HG02763 (cell line): ENCODE measurements around the gene LYPLAL1.

Experiments
- ATAC-seq: cut with Tn5 transposase; IDR thresholded peaks from one replicate; pipeline ENCODE4 v1.9.1; 2021; ENCODE audit warnings: mild to moderate bottlenecking, moderate library complexity; ENCODE audit not compliant: unreplicated experiment

LYPLAL1 gene

DNA sequence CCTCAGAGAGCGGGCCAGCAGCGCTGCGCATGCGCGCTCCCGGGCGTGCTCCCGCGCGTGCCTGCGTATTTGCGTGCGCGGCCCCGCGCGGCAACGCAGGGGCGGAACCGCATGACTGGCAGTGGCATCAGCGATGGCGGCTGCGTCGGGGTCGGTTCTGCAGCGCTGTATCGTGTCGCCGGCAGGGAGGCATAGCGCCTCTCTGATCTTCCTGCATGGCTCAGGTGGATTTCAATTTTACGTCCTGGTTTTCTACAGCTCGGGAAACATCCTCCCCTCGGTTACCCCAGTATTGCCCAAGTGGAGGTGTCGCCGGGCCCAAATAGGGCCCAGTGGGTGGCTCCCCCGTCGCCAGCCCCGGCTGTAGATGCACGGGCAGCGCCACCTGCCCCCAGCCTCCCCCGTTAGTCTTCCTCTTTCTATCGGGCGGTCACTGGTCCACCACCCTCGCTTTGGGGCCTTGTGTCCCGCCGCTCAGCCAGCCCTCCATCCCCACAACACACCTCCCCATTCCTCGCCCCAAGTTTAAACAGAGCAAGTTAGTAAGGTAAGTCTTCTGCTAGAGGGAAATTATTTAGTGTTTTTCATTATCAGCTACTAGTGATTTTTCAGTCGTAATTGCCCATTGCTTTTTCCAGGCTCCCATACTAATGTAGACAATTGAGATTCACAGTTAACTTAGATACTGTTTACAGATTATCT, at the start of gene LYPLAL1:
LYPLAL1 (plus strand) TSS at position 121 of the 702 bp plus-strand sequence; CDS start at position 134, 13 bp downstream.
- peak; percentile 73 for ATAC-seq

GRCh38 chr1:219124163-219124562, 49.5 kb upstream of the LYPLAL1 start:
- ATAC-seq, result no peak

DNA sequence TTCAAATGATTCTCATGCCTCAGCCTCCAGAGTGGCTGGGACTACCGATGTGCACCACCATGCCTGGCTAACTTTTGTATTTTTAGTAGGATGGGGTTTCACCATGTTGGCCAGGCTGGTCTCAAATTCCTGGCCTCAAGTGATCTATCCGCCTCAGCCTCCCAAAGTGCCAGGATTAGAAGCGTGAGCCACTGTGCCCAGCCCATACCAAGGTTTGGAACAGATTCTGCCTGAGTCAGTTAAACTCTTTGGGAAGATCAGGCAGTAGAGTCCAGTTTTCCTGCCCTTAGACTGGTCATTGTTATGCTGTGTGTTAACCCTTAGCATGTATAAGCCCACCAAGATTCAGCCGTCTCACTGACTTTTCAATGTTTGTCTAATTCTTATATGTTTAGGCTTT, 48.3 kb upstream of the LYPLAL1 start:
- no peak for ATAC-seq

DNA sequence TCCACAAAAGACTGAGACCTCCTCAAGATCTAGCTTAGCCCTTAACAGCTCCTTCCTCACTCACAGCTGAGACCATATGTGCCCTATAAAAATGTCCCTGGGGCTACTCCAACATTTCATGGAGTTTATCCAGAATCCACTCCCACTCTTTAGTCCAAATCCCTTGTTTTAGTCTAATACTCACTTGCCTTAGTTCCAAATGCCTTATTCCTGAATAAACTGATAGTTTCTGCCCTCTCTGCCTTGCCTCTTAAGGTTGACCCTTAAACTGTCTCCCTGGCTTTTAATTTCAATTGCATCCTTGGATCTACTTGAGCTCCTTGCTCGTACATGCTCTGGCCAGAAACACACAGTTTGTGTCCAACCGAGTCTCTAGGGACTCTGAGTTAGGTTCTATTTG, 47.3 kb upstream of the LYPLAL1 start:
- no peak for ATAC-seq

DNA sequence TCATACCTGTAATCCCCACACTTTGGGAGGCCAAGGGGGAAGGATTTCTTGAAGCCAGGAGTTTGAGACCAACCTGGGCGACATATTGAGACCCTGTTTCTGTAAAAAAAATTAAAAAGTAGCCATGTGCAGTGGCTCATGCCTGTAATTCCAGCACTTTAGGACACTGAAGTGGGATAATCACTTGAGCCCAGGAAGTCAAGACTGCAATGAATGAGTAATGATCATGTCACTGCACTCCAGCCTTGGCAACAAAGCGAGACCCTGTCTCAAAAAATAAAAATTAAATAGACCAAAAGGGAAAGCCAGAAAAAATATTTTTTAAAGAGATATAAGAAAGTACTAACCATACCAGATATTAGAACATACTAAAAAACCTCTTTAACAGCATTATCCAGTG, 44.7 kb upstream of the LYPLAL1 start:
- ATAC-seq, result no peak

- ATAC-seq, result no peak
Observed at GRCh38 chr1:219130366-219130935, 43.2 kb upstream of the LYPLAL1 start.

- ATAC-seq, result no peak
Observed at GRCh38 chr1:219132939-219133338, 40.7 kb upstream of the LYPLAL1 start.

- ATAC-seq, result no peak
Observed at GRCh38 chr1:219138747-219139146, 34.9 kb upstream of the LYPLAL1 start.

DNA sequence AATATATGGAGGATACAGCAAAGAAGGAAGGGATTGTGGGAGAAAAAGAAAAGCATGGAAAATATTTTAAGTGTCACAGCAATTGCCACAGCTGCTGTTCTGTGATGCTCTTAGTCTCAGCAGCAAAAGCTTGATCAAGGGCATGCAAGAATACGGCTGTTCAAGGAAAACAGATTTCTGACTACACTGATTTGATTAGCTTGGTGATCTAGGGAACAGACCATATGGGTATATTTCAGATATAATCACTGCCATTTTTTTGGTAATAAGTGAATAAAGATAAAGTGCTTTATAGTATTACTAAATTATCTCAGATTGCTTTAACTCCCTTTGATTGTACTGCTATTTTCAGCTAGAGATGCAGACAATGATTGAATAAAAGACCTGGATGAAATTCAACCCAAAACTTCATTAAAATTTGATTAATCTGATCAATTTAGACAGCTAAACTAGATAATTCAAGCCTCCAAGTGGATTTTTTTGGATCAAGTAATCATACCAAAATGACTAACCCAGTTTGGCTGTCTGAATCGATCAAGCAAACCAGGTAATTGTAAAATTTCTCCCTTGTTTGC, 33.3 kb upstream of the LYPLAL1 start:
- no peak for ATAC-seq

GRCh38 chr1:219143735-219144134, 29.9 kb upstream of the LYPLAL1 start:
- ATAC-seq, result no peak

GRCh38 chr1:219144658-219145315, 28.9 kb upstream of the LYPLAL1 start:
- no peak for ATAC-seq

- no peak for ATAC-seq
Observed at GRCh38 chr1:219147571-219148019, 26.1 kb upstream of the LYPLAL1 start.

DNA sequence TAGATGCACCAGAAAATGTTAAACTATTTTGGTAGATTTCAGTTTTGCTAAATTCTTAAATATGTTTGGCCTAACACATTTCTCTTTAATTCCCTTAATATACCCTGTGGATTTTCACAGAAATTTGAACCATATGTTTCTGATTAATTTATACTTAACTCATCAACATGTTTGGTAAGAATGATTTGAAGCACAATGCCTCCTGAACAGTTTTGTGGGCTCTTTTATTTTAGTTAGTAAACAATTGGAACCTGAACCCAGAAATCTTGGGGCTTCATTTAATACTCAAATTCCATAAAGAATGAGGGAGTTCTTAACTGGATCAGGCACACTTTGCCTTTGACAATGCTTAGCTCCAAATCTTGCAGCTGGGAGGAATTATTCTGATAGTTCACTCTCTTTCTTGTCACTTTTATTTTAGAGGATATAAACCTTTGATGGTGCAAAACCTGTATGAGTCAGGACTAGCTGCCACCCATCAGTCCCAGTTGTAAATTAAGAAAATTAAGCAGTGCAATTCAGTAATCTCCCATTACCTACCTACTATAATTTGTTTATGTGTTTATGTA, 24.6 kb upstream of the LYPLAL1 start:
- ATAC-seq, result no peak

DNA sequence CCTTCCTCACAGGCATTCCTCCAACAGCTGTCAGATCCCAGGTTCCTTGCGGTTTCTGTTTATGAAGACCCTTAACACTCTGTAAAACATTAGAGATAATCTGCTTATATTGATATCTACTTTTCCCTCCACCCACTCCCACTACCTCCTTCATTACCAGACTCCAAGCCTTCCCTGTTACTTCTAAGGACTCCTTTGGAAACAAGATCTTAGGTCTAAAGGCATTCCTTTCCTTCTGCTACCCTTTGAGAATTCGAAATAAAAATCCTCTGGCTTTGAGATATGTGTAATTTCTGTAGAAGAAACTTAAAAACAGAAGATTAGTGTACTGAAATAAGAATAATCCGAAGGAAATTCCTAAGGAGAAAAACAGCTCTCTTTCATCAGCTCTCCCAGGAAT, 23.7 kb upstream of the LYPLAL1 start:
- ATAC-seq, result no peak

GRCh38 chr1:219150913-219151312, 22.8 kb upstream of the LYPLAL1 start:
- ATAC-seq, result no peak

DNA sequence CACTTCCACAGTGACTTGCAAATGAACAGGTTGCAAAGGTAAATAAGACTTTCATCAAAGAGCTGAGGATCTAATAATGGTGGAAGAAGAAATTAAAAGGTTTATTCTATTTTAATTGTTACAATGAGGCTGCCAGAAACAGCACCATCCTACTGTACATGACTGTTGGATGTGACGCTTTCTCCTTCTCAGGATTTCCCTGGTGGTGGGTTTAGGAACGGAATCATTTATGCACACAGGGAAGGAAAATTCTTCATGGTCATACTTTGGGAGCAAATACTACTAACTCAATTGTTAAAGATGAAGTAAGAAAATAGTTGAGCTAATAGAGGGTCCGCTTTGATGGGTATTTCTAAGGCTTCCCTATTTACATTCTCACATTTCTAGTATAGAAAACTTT, 22.2 kb upstream of the LYPLAL1 start:
- no peak for ATAC-seq

GRCh38 chr1:219152751-219153150, 20.9 kb upstream of the LYPLAL1 start:
- no peak for ATAC-seq

GRCh38 chr1:219153723-219154122, 20.0 kb upstream of the LYPLAL1 start:
- no peak for ATAC-seq

GRCh38 chr1:219155135-219155534, 18.5 kb upstream of the LYPLAL1 start:
- ATAC-seq, result no peak

GRCh38 chr1:219159946-219160645, 13.6 kb upstream of the LYPLAL1 start:
- peak; percentile 80 for ATAC-seq

- ATAC-seq, result no peak
Observed at GRCh38 chr1:219160967-219161366, 12.7 kb upstream of the LYPLAL1 start.
